BE2C (cell line): ENCODE data around the gene DAPK2.

Experiments
- DNase-seq: peaks from one replicate; pipeline ENCODE4 v3.0.0-alpha.2; 2020
- H3K27me3 ChIP-seq: fragments of 250-450 bp; sonication (Bioruptor Pico); 2 replicates; pipeline ENCODE4 v1.5.1; 2020; ENCODE audit warnings: mild to moderate bottlenecking
- H3K36me3 ChIP-seq: fragments of 250-450 bp; sonication (Bioruptor Pico); 2 replicates; pipeline ENCODE4 v1.5.1; 2020; ENCODE audit warnings: mild to moderate bottlenecking
- H3K4me1 ChIP-seq: fragments of 250-450 bp; sonication (Bioruptor Pico); 2 replicates; pipeline ENCODE4 v1.5.1; 2020
- H3K4me3 ChIP-seq: 2 replicates; pipeline ENCODE4 v1.5.1; 2011; ENCODE audit warnings: low read depth, low read length
- H3K9me3 ChIP-seq: fragments of 250-450 bp; sonication (Bioruptor Pico); 2 replicates; pipeline ENCODE4 v1.5.1; 2020
- TF ChIP-seq, protein P1 (sequence below): IDR thresholded peaks from 2 replicates; pipeline ENCODE4 v1.5.1; 2012; ENCODE audit warnings: mild to moderate bottlenecking, low read depth, low read length

The DAPK2 gene

DNA sequence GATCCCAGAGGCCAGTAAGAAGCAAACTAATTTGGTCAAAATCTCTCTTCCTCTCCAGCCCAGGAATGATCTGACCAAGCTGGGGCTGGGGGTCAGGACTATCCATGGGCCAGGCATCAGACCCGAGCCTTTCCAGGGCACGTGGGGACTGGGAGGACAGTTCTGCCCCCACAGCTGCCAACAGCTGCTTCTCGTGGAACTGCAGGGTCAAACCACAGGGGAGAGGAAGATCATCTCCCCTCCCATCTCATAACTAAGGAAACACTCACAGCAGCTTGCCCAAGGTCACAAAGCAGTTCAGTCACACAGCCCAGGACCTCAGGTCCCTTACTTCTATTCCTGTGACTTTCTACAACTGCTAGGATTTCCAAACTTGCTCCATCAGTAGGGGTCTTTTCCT lies 47.1 kb downstream of the DAPK2 start:
- TF ChIP-seq, protein P1, sequence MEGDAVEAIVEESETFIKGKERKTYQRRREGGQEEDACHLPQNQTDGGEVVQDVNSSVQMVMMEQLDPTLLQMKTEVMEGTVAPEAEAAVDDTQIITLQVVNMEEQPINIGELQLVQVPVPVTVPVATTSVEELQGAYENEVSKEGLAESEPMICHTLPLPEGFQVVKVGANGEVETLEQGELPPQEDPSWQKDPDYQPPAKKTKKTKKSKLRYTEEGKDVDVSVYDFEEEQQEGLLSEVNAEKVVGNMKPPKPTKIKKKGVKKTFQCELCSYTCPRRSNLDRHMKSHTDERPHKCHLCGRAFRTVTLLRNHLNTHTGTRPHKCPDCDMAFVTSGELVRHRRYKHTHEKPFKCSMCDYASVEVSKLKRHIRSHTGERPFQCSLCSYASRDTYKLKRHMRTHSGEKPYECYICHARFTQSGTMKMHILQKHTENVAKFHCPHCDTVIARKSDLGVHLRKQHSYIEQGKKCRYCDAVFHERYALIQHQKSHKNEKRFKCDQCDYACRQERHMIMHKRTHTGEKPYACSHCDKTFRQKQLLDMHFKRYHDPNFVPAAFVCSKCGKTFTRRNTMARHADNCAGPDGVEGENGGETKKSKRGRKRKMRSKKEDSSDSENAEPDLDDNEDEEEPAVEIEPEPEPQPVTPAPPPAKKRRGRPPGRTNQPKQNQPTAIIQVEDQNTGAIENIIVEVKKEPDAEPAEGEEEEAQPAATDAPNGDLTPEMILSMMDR, result no peak
- Histone ChIP-seq H3K27me3 (no peaks in the 10 kb centered on the region), H3K36me3 (no peaks in the 10 kb centered on the region), H3K9me3 (no peaks in the 10 kb centered on the region), H3K4me3 (no peak overlapping the region), H3K4me1 (no peaks in the 10 kb centered on the region)
- DNase-seq, result no peak

DNA sequence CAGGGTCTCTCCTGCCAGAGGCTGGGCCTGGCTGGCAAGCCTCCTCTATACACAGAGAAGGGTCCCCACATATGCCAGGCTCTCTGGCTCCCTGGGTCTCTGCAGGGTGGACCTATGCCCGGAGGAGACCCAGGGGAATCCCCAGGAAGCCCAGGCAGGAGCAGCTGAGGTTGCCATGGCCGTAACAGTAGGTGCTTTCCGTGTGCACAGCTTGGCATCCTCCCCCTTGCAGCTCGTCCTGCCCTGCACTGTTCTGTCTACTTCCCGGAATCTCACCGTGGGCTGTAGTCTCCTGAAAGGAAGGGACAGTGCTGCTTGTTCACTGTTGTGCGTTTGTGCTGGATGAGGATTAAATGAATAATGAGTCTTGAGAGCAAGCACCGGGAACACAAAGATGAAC lies 47.8 kb downstream of the DAPK2 start:
- TF ChIP-seq, protein P1, result no peak
- DNase-seq, result no peak
- Histone ChIP-seq H3K36me3 (no peaks in the 10 kb centered on the region), H3K4me3 (no peak overlapping the region), H3K27me3 (no peaks in the 10 kb centered on the region), H3K9me3 (no peaks in the 10 kb centered on the region), H3K4me1 (no peaks in the 10 kb centered on the region)

DNA sequence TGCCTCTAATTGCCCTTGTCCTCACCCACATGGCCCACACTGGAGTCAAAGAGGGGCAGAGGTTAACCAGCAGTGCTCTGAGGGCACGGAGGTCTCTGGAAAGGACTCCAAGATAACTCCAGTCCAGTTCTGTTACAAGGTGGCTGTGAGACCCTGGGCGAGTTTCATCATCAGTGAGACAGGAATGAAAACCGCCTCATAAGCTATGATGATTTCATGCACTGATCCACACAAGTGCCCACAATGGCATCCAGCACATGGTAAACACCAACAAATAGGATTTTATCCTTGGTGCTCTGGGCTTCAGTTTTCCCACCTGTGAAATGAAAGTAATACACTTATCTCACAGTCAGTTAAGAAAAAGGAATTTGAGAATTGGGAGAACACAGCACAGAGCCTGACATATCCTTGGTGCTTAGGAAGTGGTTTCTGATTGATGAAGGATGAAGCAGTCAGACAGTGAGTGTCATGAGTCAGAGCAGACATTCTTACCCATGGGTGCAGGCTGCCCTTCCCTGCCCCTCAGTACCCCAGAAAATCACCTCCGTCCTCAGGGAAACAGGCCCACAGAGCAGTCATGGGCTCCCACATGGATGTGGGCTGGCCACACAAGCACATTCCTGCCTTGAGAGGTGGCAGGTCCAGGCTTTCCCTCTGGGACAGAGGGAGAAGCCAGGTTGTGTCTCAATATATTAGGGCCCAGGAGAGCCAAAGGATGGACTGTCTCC lies 48.4 kb downstream of the DAPK2 start:
- no peaks in the 10 kb centered on the region for H3K9me3 ChIP-seq
- DNase-seq, result no peak

DNA sequence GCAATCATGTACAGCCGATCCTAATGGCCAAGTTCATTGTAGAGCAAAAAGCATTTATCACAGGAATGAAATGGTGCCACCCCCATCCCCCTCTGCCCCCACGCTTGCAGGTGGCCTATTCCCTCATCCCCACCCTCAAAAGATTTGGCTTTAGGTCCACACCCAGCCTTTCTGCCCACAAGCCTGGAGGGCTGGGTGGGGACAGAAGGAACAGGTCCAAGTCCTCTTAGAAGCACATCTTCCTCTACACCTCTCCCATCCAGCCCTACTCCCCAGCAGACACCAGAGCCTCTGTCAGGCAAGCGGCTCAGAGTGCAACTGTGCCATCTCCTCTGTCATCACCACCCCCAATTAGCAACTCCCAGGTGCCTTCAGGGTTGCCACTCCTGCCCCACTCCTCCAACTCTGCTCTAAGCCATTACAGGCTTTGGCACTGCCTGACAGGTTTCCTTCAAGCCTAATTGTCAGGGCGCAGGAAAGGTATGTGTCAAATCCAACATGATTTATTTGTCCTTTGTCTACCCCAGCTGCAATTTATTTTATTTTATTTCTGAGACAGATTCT lies 49.4 kb downstream of the DAPK2 start:
- H3K4me3 ChIP-seq, result no peak overlapping the region
- H3K9me3 ChIP-seq, result no peaks in the 10 kb centered on the region
- no peaks in the 10 kb centered on the region for H3K27me3 ChIP-seq
- no peaks in the 10 kb centered on the region for H3K36me3 ChIP-seq
- TF ChIP-seq, protein P1, result no peak
- DNase-seq, result no peak
- H3K4me1 ChIP-seq, result no peaks in the 10 kb centered on the region

More for the DNA sequence above, 48.4 kb downstream of the DAPK2 start:
- Histone ChIP-seq H3K4me1 (no peaks in the 10 kb centered on the region), H3K4me3 (no peak overlapping the region), H3K27me3 (no peaks in the 10 kb centered on the region), H3K36me3 (no peaks in the 10 kb centered on the region)
- TF ChIP-seq, protein P1, result no peak

DNA sequence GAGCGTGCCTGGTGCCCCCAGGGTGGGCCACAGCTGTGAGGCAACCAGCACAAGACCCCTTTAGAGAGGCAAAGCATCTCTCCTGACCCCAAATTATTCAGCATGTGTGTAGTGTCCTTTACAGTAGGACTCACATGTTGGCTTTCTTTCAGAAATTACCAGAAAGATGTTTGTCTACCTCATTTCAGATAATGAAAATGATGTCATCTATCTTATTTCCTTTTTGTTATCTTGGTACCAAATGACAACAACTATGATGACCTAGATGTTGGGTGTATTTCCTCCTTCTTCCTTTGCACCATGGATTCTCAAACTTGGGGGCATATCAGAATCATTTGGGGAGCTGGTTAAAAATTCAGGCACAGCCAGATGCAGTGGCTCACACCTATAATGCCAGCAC lies 50.5 kb downstream of the DAPK2 start:
- Histone ChIP-seq H3K9me3 (no peaks in the 10 kb centered on the region), H3K4me3 (no peak overlapping the region), H3K36me3 (no peaks in the 10 kb centered on the region), H3K4me1 (no peaks in the 10 kb centered on the region), H3K27me3 (no peaks in the 10 kb centered on the region)
- DNase-seq, result no peak
- TF ChIP-seq, protein P1, result no peak

DNA sequence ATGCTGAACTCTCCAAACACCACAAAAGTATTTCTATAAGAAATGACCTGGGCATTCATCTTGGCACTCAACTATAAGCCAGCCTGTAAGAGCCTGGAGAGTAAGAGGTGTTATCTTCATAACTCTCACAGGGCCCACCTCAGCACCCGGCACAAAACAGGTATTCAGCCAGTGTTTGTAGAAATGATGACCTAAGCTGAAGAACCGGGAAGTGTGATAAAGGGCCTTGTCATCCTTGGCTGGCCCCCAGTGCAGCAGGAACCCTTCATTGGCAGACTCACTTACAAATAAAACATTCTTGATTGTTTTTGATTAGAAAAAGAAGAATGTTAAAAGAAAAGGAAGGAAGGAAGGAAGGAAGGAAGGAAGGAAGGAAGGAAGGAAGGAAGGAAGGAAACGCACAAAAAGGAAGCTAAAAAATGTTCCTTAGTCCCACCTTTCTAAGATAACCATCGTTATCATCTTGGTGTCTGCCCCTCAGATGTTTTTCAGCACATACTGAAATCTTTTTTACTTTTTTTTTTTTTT lies 52.1 kb downstream of the DAPK2 start:
- H3K27me3 ChIP-seq, result no peaks in the 10 kb centered on the region
- H3K9me3 ChIP-seq, result no peaks in the 10 kb centered on the region
- no peaks in the 10 kb centered on the region for H3K4me1 ChIP-seq
- DNase-seq, result no peak
- H3K36me3 ChIP-seq, result no peaks in the 10 kb centered on the region
- no peak overlapping the region for H3K4me3 ChIP-seq
- TF ChIP-seq, protein P1, result no peak
